ENCODE measurements around the gene CFAP299.

The CFAP299 gene

GRCh38 chr4:80610845-80611677 is 275.5 kb downstream of the CFAP299 start:
- H3K27ac ChIP-seq: no peak overlapping the region
- TF ChIP-seq, protein P1, sequence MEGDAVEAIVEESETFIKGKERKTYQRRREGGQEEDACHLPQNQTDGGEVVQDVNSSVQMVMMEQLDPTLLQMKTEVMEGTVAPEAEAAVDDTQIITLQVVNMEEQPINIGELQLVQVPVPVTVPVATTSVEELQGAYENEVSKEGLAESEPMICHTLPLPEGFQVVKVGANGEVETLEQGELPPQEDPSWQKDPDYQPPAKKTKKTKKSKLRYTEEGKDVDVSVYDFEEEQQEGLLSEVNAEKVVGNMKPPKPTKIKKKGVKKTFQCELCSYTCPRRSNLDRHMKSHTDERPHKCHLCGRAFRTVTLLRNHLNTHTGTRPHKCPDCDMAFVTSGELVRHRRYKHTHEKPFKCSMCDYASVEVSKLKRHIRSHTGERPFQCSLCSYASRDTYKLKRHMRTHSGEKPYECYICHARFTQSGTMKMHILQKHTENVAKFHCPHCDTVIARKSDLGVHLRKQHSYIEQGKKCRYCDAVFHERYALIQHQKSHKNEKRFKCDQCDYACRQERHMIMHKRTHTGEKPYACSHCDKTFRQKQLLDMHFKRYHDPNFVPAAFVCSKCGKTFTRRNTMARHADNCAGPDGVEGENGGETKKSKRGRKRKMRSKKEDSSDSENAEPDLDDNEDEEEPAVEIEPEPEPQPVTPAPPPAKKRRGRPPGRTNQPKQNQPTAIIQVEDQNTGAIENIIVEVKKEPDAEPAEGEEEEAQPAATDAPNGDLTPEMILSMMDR (IDR thresholded peaks at IDR 0.05): no peak
- TF ChIP-seq ZFX (IDR thresholded peaks at IDR 0.05; ENCODE audit: borderline replicate concordance): no peak

DNA sequence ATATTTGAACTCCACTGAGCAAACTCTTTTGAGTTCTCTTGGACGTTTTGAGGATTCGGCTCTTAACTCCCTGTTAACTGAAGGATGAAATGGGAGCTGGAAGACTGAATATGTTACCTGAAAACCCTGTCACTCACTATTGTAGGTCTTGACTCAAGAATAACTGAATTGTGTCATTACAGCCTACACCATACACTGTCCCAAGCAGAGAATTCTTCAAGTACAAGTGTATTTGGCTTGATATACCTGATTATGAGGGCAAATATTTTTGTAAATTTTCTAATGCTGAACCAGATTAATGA is 276.1 kb downstream of the CFAP299 start:
- TF ChIP-seq, protein P1 (IDR thresholded peaks at IDR 0.05): no peak
- no peak for TF ChIP-seq ZFX (IDR thresholded peaks at IDR 0.05; ENCODE audit: borderline replicate concordance)
- H3K27ac ChIP-seq: no peak overlapping the region

DNA sequence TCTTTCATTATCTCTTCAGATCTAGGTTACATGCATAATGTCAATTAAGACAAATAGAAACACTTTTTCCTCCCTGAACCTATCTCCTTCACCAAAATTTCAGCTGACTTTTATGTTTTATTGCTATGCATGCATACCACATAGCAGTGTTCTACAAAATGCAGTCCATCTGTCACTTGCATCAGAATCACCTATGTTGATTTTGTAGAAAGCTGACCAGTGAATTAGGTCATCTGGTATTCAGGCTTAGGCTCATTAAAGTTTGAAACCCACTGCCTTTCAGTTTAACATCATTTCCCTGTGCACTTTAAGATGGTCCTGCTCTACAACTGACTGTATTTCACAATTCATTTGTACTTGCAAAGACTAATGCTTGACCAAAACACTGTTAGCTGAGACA is 277.9 kb downstream of the CFAP299 start:
- TF ChIP-seq, protein P1 (IDR thresholded peaks at IDR 0.05): no peak
- TF ChIP-seq ZFX (IDR thresholded peaks at IDR 0.05; ENCODE audit: borderline replicate concordance): no peak
- H3K27ac ChIP-seq: no peak overlapping the region

- TF ChIP-seq, protein P1 (IDR thresholded peaks at IDR 0.05): no peak
- TF ChIP-seq ZFX (IDR thresholded peaks at IDR 0.05; ENCODE audit: borderline replicate concordance): no peak
- H3K27ac ChIP-seq: no peak overlapping the region
These were observed 278.8 kb downstream of the CFAP299 start for GRCh38 chr4:80614319-80614718.

DNA sequence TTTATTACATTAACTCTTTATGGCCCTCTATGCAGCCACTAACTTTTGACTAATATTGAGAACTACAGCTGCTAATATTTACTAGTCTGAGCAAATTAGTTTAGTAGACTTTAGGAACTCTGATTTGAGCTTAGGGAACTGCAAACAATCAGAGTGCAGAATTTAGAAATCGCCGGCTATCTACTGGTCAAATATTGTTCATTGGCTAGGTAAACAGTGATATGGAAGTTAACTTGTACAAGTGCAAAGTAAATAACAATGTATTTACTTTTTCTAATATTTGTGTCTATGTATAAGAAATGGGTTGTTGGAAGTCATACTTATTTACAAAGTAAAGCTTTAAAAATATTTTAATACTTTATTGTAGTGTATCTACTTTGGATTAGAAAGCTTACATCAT is 279.6 kb downstream of the CFAP299 start:
- TF ChIP-seq, protein P1 (IDR thresholded peaks at IDR 0.05): no peak
- no peak for TF ChIP-seq ZFX (IDR thresholded peaks at IDR 0.05; ENCODE audit: borderline replicate concordance)
- no peak overlapping the region for H3K27ac ChIP-seq

- no peak overlapping the region for H3K27ac ChIP-seq
- TF ChIP-seq, protein P1 (IDR thresholded peaks at IDR 0.05): peak; percentile 86
- TF ChIP-seq ZFX (IDR thresholded peaks at IDR 0.05; ENCODE audit: borderline replicate concordance): no peak
These were observed 283.6 kb downstream of the CFAP299 start for GRCh38 chr4:80619070-80619674.

GRCh38 chr4:80631861-80632260 is 296.3 kb downstream of the CFAP299 start:
- TF ChIP-seq ZFX (IDR thresholded peaks at IDR 0.05; ENCODE audit: borderline replicate concordance): no peak
- TF ChIP-seq, protein P1 (IDR thresholded peaks at IDR 0.05): no peak
- no peak overlapping the region for H3K27ac ChIP-seq
